Measurements from ENCODE around the gene FES.
"Not testable (repeated sequence)": the region's sequence is repeated elsewhere in the genome, so short reads cannot be mapped to it uniquely, and the experiment has no call there.

The FES gene

GRCh38 chr15:90883976-90884718 is at the start of gene FES:
Gene FES, plus strand, starts transcription at chr15:90884504. Its CDS starts 542 bp downstream, at chr15:90885046.
- DNase-seq (ENCODE audit: low spot score) = no peak

DNA sequence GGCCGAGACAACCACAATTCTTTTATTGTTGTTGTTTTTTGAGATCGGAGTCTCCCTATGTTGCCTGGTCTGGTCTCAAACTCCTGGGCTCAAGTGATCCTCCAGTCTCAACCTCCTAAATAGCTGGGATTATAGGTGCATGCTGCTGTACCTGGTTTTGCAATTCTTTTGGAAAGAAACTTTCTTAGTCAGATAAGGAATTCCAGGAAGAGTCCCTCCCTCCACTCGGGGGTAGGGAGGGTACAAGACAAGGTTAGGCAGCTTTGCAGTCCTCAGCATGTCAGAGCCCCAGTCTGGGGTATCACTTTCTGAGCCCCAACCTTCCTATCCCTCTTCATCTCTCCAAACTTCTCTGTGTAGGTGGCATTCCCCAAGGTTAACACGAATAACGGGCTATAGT is 49.7 kb upstream of the FES start:
- no peak for DNase-seq (ENCODE audit: low spot score)

DNA sequence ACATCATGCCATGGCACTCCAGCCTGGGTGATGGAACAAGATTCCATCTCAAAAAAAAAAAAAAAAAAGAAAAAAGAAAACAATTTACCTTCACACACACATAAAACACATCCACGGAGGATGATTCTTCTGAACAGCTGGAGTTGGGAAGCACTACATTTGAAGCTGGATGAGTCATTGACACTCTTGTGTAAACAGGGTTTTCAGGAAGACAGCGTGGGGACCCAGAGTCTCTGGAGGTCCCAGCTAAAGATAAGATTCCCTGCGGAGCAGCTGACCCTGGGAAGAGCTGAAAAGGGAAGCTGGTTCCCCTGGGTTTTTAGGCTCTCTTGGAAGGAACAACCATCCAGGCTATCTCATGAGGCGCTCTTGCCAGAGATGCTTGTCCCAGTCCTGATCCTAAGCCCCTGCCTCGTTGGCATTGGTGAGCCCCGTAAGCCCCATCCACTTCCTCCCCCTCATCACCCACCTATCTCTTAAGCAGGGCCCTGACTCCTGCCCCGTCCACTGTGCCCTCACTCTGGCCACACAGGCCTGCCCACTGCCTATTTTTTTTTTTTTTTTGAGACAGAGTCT is 47.9 kb upstream of the FES start:
- no peak for DNase-seq (ENCODE audit: low spot score)

- DNase-seq (ENCODE audit: low spot score) = no peak
These were observed 47.2 kb upstream of the FES start for GRCh38 chr15:90837094-90837493.

GRCh38 chr15:90838139-90838538 is 46.2 kb upstream of the FES start:
- no peak for DNase-seq (ENCODE audit: low spot score)

- no peak for DNase-seq (ENCODE audit: low spot score)
These were observed 45.8 kb upstream of the FES start for GRCh38 chr15:90838544-90838943.

- DNase-seq (ENCODE audit: low spot score) = peak; percentile 48
These were observed 44.9 kb upstream of the FES start for GRCh38 chr15:90839187-90840071.

DNA sequence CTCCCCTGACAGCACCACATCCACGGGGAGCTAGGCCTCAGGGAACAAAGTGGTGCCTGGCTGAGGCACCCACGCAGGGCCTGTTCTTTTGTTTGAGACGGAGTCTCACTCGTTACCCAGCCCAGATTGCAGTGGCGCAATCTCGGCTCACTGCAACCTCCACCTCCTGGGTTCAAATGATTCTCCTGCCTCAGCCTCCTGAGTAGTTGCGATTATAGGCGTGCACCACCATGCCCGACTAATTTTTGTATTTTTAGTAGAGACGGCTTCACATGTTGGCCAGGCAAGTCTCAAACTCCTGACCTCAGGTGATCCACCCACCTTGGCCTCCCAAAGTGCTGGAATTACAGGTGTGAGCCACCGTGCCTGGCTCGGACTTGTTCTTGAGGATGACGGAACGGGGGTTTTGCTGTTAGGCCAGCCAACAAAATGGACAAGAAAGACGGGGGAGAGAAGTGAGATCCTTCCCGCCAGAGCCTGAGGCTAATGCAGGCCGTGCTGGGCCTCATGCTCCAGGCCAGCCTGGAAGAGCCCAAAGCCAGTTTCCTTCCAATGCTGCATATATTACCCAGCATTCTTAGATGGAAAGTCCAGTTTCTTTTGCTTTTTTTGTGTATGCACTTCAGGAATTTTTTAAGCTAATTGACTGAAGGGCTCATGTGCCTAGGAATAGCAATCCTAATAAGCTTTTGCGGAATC is 44.0 kb upstream of the FES start:
- no peak for DNase-seq (ENCODE audit: low spot score)

DNA sequence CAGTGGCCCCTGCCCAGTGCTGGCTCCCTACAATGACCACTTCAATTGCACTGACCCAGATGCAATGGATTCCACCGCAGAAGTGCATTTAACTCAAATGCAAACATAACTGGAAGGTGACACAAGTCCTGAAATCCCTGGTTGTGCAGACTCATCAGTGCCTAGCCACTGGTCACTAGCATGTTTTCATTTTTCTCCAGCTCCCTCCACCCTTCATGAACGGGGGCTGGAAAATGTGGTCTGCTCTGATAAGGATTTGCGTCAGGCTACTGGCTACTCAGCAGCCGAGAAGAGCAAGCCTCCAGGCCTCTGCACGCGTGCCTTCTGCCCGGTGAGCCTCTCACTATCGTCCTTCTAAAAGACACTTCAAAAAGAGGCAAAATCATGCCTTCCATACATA is 43.4 kb upstream of the FES start:
- DNase-seq (ENCODE audit: low spot score) = no peak

DNA sequence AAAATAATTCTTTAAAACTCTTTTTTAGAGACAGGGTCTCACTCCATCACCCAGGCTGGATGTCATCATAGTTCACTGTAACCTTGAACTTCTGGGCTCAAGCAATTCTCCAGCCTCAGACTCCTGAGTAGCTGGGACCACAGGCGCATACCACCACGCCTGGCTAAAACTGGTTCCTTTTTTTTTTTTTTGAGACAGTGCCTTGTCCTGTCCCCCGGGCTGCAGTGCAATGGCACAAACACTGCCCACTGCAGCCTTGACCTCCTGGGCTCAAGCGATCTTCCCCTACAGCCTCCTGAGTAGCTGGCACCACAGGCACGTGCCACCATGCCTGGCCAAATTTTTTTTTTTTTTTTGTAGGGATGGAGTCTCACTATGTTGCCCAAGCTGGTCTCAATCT is 39.6 kb upstream of the FES start:
- no peak for DNase-seq (ENCODE audit: low spot score)

DNA sequence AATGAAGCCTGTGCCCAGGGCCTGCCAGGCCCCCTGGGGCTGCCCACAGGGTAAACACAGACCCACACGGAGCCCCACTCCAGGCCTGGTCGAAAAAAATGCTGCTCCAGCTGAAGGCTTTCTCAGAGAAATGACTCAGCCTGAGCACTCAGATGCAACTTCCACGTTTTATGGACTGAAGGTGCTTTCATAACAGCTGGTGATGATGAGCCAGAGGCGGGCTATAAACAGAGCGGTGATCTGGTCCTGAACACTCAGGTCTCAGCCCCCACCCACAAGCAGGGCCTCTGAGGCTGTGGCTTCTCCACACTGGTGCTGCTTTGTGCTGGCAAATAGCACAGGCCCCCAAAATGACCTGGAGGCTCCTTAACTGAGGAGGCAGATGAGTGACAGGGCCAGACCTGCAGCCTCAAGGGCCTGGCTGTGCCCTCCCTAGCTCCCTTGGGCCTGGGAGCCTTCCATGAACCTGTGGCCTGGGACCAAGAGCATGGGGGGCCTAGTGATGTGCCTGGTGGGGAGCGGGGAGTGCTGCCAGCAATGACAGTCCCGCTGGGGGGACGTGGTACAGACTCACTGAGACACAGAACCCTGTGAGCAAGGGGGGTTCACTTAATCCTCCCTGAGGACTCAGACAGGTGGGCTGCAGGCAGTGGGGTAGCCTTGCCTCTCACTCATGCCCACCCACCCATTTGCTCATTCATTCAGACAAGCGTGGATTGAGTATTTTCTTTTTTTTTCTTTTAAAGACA is 38.9 kb upstream of the FES start:
- no peak for DNase-seq (ENCODE audit: low spot score)

- not testable (repeated sequence) for DNase-seq (ENCODE audit: low spot score)
These were observed 34.9 kb upstream of the FES start for GRCh38 chr15:90849424-90849823.

DNA sequence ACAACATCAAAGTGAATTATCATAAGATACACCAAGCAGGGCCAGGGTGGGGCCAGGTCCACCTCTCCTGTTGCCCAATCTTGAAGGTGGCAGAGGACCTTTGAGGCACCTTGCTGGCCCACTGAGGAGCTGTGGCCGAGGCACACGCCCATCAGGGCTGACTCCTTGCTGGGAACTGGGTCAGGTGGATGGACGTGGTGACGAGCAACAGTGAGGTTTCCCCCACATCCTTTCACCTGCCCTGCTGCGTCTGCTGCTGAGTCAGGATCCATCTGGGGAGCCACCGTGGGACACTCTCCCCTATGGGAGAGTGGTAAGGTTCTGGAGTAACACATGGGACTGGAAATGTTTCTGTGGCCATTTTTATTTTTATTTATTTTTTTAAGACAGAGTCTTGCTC is 33.2 kb upstream of the FES start:
- no peak for DNase-seq (ENCODE audit: low spot score)

GRCh38 chr15:90851940-90852339 is 32.4 kb upstream of the FES start:
- DNase-seq (ENCODE audit: low spot score) = no peak

DNA sequence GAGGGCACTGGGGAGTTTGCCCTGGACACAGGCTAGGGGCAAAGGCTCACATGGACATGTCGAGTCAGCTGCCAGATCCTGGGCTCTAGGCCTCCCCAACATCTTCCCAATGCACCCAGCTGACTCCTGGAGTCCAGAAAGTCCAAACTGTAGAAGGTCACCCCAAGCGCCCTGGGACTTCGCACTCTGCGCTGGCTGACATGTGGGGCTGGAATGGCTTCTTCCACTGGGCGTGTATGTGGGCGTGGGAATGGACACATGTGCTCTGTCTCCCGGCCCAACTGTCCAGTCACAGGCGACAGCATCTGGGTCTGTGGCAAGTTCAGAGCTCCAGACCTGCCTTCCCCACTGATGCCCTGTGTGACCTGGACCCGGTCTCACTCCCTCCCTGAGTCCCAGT is 29.2 kb upstream of the FES start:
- DNase-seq (ENCODE audit: low spot score) = no peak

DNA sequence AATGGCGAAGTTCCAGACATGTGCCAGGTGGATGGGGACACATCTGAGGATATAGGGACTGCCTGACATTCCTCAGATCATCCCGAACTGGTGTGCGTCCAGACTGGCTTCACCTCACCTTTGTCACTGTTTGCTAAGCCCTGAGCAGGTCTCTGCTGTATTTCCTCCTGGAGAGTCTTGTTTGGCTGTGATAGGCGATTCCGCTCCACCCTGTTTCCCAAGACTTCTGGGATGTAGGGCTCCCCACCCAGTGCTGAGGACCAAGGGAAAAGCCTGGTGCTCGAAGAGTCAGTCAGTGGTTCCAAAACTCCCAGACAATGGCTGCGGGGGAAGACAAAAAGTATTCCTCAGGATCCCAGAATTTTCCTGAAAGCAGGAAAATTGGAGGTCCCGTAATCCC is 27.0 kb upstream of the FES start:
- no peak for DNase-seq (ENCODE audit: low spot score)

- no peak for DNase-seq (ENCODE audit: low spot score)
These were observed 26.3 kb upstream of the FES start for GRCh38 chr15:90857883-90858443.

DNA sequence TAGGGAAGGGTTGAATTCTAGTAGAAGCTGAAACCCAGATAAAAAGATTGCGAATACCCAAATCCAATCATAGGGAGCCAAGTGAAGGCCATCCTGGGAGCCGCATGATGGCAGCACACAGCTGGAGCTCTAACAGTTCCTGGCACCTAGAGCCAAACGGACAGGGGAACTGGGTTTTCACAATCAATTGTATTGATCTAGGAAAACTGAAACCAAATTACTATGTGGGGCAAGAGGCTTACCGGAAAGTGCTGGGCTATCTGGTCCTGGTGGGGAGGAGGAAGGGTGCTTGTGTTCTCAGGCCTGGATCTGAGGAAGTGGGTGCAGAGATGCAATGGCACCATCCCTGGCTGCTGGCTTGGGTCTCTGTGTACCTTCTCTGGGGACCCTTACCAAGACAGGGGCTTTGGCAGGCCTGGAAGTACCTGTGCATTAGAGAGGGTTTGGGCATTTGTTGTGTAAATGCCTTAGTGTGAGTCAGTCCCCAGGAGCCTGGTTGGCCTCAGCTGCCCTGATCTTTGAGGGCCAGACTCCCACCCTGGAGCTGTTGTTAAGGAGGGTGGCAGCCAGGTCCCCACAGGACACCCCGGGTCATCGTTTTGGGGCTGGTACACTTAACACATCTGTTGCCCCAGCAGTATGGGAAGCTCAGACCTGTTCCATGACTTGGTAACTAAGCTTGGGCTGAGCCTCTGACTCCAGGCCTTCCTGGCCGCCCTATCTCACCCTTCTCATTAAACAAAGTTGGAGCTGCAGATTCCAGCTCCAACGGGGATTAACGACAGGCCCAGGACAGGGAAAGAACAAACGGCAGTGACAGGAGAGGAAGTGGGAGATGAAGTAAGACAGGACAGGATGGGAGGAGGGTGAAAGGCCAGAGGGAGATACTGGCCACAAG is 24.8 kb upstream of the FES start:
- no peak for DNase-seq (ENCODE audit: low spot score)

DNA sequence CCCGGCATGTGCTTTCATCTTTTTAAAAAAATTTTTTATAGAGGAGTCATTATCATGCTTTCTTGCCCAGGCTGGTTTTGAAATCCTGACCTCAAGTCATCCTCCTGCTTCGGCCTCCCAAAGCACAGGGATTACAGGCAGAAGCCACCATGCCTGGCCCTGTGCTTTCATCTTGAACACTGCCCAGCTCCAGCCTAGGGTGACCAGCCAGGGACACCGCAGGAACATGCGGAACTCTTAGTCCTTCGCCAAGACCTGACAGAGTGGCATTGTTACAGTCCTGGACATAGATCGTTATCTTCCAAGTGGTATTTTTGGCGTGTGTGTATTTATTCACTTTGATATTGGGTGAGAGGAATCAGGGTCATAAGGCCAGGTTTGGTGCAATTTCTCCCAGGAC is 23.9 kb upstream of the FES start:
- no peak for DNase-seq (ENCODE audit: low spot score)

GRCh38 chr15:90860942-90861675 is 23.2 kb upstream of the FES start:
- no peak for DNase-seq (ENCODE audit: low spot score)
